OCI-LY7 (cell line): ENCODE data around the gene VWA5B2. TPM values are rescaled to one million over a fixed set of nuclear protein-coding genes. Genes with fewer than 3 reads are reported as not detected.

ENCODE experiments used
- BruUV-seq: library from RNA; stranded (reverse); fragments of 400-500 nt; replicated peaks from 2 replicates; lab custom pipeline; 2021; lab: Mats Ljungman, UMichigan
- CTCF ChIA-PET: fragments of 300-600 bp; sonication (Branson Sonifier 250); formaldehyde crosslinking; loops from one replicate; lab custom pipeline; 2022; ENCODE audit warnings: antibody characterized with exemption; ENCODE audit not compliant: unreplicated experiment; lab: Charles Lee
- POLR2A ChIA-PET: fragments of 300-600 bp; sonication (Branson Sonifier 250); formaldehyde crosslinking; loops from one replicate; lab custom pipeline; 2022; ENCODE audit warnings: antibody characterized with exemption; lab: Charles Lee
- DNase-seq: peaks from one replicate; pipeline ENCODE4 v3.0.0-alpha.2; 2015; ENCODE audit warnings: low spot score
- H2AFZ ChIP-seq: fragments of 200-600 bp; sonication (generic), shearing (Covaris generic); 2 replicates; pipeline ENCODE4 v1.6.1; 2014; ENCODE audit warnings: mild to moderate bottlenecking, antibody characterized with exemption, low read length, moderate library complexity
- H3K27ac ChIP-seq: fragments of 200-600 bp; sonication (generic); 2 replicates; pipeline ENCODE4 v1.5.1; 2014; ENCODE audit warnings: mixed run types, low read depth, mild to moderate bottlenecking, moderate library complexity, low read length, inconsistent platforms; ENCODE audit not compliant: poor library complexity, severe bottlenecking
- H3K36me3 ChIP-seq: fragments of 200-600 bp; sonication (generic); 2 replicates; pipeline ENCODE4 v1.6.1; 2014; ENCODE audit warnings: mild to moderate bottlenecking, antibody characterized with exemption, low read length, moderate library complexity, mixed read lengths; ENCODE audit not compliant: insufficient read depth
- H3K4me1 ChIP-seq: fragments of 200-600 bp; sonication (generic); 2 replicates; pipeline ENCODE4 v1.5.1; 2014; ENCODE audit warnings: mild to moderate bottlenecking, low read length; ENCODE audit not compliant: insufficient read depth, poor library complexity, severe bottlenecking
- H3K4me2 ChIP-seq: fragments of 200-600 bp; sonication (generic); 2 replicates; pipeline ENCODE4 v1.6.1; 2014; ENCODE audit warnings: mild to moderate bottlenecking, low read length
- H3K4me3 ChIP-seq: fragments of 200-600 bp; sonication (generic); 2 replicates; pipeline ENCODE4 v1.5.1; 2014; ENCODE audit warnings: mild to moderate bottlenecking, low read depth, low read length; ENCODE audit not compliant: poor library complexity, severe bottlenecking
- H3K79me2 ChIP-seq: fragments of 200-600 bp; sonication (generic); 2 replicates; pipeline ENCODE4 v1.6.1; 2016; ENCODE audit warnings: low read depth, mild to moderate bottlenecking, low read length, moderate library complexity, mixed read lengths; ENCODE audit not compliant: insufficient read depth
- H3K9me2 ChIP-seq: fragments of 200-600 bp; sonication (generic); 2 replicates; pipeline ENCODE4 v1.6.1; 2016; ENCODE audit warnings: mild to moderate bottlenecking, low read length, mixed read lengths; ENCODE audit not compliant: insufficient read depth
- H3K9me3 ChIP-seq: fragments of 200-600 bp; sonication (generic); 2 replicates; pipeline ENCODE4 v1.6.1; 2014; ENCODE audit warnings: mild to moderate bottlenecking, mixed run types, low read length, mixed read lengths
- H4K20me1 ChIP-seq: fragments of 200-600 bp; sonication (generic); 2 replicates; pipeline ENCODE4 v1.6.1; 2014; ENCODE audit warnings: mild to moderate bottlenecking, antibody characterized with exemption, low read length, moderate library complexity, mixed read lengths; ENCODE audit not compliant: insufficient read depth
- EZH2phosphoT487 ChIP-seq: fragments of 200-600 bp; sonication (generic); IDR thresholded peaks from 2 replicates; pipeline ENCODE4 v1.6.1; 2018; ENCODE audit warnings: low read depth, borderline replicate concordance, mild to moderate bottlenecking, mixed run types, antibody characterized with exemption, low read length, moderate library complexity, mixed read lengths
- intact Hi-C: fragments of 100-400 bp; cut with micrococcal nuclease; formaldehyde crosslinking; loops from one replicate; pipeline ENCODE4 v1.10.0; 2022; ENCODE audit not compliant: unreplicated experiment
- total RNA-seq, 2 experiments: library from RNA; depleted of rRNA in 1 of 2; stranded (reverse); fragments of >200 nt in 1 of 2; shearing (Covaris generic) in 1 of 2; gene quantifications; 2 replicates each; pipeline ENCODE4 v1.2.3, GENCODE V29; 2014 to 2022
- TF ChIP-seq, protein P1 (sequence below): fragments of 200-600 bp; sonication (generic); conservative IDR thresholded peaks from 2 replicates; pipeline ENCODE4 v1.5.1; 2014; ENCODE audit warnings: mild to moderate bottlenecking, antibody characterized with exemption, low read length, moderate library complexity, mixed read lengths

The VWA5B2 gene
- total RNA-seq, 2 experiments from 2014 or later: not detected

GRCh38 chr3:184189421-184189820, 40.0 kb upstream of the VWA5B2 start:
- Histone ChIP-seq H3K9me2 (no peaks in the 10 kb centered on the region), H3K4me3 (no peak overlapping the region), H3K9me3 (no peaks in the 10 kb centered on the region), H3K4me2 (no peak overlapping the region), H4K20me1 (peaks cover 7% of the 10 kb centered on the region; the same call in 1 of the 2 replicates), H3K27ac (no peak overlapping the region), H3K4me1 (peaks cover 16% of the 10 kb centered on the region), H2AFZ (no peak overlapping the region), H3K36me3 (peaks cover 73% of the 10 kb centered on the region), H3K79me2 (peaks cover 23% of the 10 kb centered on the region)
- DNase-seq: no peak
- ChIA-PET POLR2A (interaction anchor here (0.6 kb wide), 1 partner anchor 229 kb away, joined by 3 read pairs; no protein-coding TSS in a partner anchor), CTCF (no interaction called here)
- no TSS peak for BruUV-seq
- intact Hi-C loops: loop anchor here (5.0 kb wide), 1 partner anchor 58 kb away; the partner anchor contains the start of genes ALG3 and EEF1AKMT4
- no peak for TF ChIP-seq EZH2phosphoT487
- TF ChIP-seq, protein P1, sequence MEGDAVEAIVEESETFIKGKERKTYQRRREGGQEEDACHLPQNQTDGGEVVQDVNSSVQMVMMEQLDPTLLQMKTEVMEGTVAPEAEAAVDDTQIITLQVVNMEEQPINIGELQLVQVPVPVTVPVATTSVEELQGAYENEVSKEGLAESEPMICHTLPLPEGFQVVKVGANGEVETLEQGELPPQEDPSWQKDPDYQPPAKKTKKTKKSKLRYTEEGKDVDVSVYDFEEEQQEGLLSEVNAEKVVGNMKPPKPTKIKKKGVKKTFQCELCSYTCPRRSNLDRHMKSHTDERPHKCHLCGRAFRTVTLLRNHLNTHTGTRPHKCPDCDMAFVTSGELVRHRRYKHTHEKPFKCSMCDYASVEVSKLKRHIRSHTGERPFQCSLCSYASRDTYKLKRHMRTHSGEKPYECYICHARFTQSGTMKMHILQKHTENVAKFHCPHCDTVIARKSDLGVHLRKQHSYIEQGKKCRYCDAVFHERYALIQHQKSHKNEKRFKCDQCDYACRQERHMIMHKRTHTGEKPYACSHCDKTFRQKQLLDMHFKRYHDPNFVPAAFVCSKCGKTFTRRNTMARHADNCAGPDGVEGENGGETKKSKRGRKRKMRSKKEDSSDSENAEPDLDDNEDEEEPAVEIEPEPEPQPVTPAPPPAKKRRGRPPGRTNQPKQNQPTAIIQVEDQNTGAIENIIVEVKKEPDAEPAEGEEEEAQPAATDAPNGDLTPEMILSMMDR: no peak

- Histone ChIP-seq H3K27ac (no peak overlapping the region), H3K4me1 (no peaks in the 10 kb centered on the region), H3K4me3 (no peak overlapping the region), H4K20me1 (no peaks in the 10 kb centered on the region), H2AFZ (no peak overlapping the region), H3K36me3 (peaks cover 86% of the 10 kb centered on the region), H3K79me2 (peaks cover 6% of the 10 kb centered on the region; the same call in 1 of the 2 replicates), H3K9me3 (no peaks in the 10 kb centered on the region), H3K4me2 (no peak overlapping the region), H3K9me2 (no peaks in the 10 kb centered on the region)
- intact Hi-C loops: no loop called here
- DNase-seq: no peak
- ChIA-PET POLR2A (no interaction called here), CTCF (interaction anchor here (0.5 kb wide), 1 partner anchor 15 kb away, joined by 3 read pairs; no protein-coding TSS in a partner anchor)
- TF ChIP-seq, protein P1: no peak
- TF ChIP-seq EZH2phosphoT487: no peak
- BruUV-seq: no TSS peak
Observed at GRCh38 chr3:184192889-184193288, 36.5 kb upstream of the VWA5B2 start.

DNA sequence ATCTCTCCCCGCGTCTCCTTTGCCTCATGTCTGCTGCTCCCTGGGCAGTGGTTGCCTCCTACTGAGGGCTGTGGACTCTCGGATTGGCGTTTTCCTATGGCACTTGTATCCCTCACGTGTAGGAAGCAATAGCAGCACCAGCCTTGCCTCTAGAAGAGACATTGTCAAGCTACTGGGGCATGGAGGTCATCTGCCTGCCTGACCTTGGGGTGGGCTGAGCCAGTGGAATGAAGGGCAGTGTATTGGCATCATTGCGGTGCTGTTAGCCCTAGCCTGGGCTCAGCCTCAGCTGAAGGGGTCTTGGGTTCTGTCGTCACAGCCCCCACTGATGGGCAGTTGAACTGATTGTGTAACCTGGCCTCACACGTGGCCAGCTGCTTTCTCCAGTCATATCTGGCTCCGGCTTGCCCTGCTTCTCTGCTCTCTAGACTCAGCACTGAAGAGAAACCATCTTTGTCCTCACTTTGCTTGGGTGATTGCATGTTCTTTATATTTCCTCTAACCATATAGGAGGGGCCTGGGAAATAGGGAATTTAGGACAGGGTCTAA, 35.3 kb upstream of the VWA5B2 start:
- no peaks in the 10 kb centered on the region for H3K4me1 ChIP-seq
- ChIA-PET POLR2A (interaction anchor here (0.6 kb wide), 1 partner anchor 62 kb away, joined by 4 read pairs; no protein-coding TSS in a partner anchor), CTCF (no interaction called here)

More for the DNA sequence above, 35.3 kb upstream of the VWA5B2 start:
- no peak for DNase-seq
- Histone ChIP-seq H3K36me3 (peaks cover 75% of the 10 kb centered on the region), H3K9me2 (no peaks in the 10 kb centered on the region), H3K27ac (no peak overlapping the region), H3K79me2 (no peaks in the 10 kb centered on the region), H3K9me3 (no peaks in the 10 kb centered on the region), H4K20me1 (no peaks in the 10 kb centered on the region), H3K4me3 (no peak overlapping the region), H3K4me2 (no peak overlapping the region), H2AFZ (no peak overlapping the region)
- intact Hi-C loops: no loop called here
- no TSS peak for BruUV-seq
- TF ChIP-seq, protein P1: no peak
- TF ChIP-seq EZH2phosphoT487: no peak
